Measurements from ENCODE around the gene ERAL1. TPM values are rescaled to one million over a fixed set of nuclear protein-coding genes. Genes with fewer than 3 reads are reported as not detected.

The ERAL1 gene
- total RNA-seq, 1 experiment from 2014 or later: 32.0 TPM

- peaks cover 6% of the 10 kb centered on the region for H3K4me1 ChIP-seq (replicated peaks)
- no peaks in the 10 kb centered on the region for H3K27me3 ChIP-seq (replicated peaks)
- H3K27ac ChIP-seq: no peak overlapping the region
- DNase-seq (ENCODE audit: low read depth in 1 of 2, low spot score in 2 of 2): no peak
- no peak overlapping the region for H3K4me3 ChIP-seq
- peaks cover 52% of the 10 kb centered on the region for H3K36me3 ChIP-seq
- no peaks in the 10 kb centered on the region for H3K9me3 ChIP-seq (replicated peaks)
These were observed 4.1 kb downstream of the ERAL1 start for GRCh38 chr17:28858801-28859355.

DNA sequence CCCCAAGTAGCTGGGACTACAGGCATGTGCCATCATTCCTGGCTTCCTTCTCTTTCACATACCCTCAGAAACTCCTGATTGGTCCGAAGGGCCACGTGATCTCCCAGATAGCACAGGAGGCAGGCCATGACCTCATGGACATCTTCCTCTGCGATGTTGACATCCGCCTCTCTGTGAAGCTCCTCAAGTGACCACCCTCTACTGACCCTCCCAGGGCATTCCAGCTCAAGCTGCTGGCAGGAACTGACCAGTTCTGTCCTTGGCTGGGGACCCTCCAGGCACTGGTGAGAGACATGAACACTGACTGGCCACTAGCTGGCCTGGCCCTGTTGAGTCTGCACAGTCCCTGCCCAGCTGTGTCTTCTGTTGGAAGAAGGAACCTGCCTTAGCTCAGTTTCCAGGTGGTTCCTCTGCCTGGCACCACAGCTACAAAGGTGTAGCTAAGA is 5.6 kb downstream of the ERAL1 start:
- DNase-seq (ENCODE audit: low read depth in 1 of 2, low spot score in 2 of 2): no peak

GRCh38 chr17:28861393-28862203 is 6.8 kb downstream of the ERAL1 start:
- H3K4me3 ChIP-seq: no peak overlapping the region
- DNase-seq (ENCODE audit: low read depth in 1 of 2, low spot score in 2 of 2): no peak

More for the DNA sequence above, 5.6 kb downstream of the ERAL1 start:
- Histone ChIP-seq H3K4me1 (replicated peaks) (peaks cover 4% of the 10 kb centered on the region), H3K27ac (no peak overlapping the region), H3K9me3 (replicated peaks) (no peaks in the 10 kb centered on the region), H3K36me3 (peaks cover 52% of the 10 kb centered on the region), H3K27me3 (replicated peaks) (no peaks in the 10 kb centered on the region), H3K4me3 (no peak overlapping the region)

DNA sequence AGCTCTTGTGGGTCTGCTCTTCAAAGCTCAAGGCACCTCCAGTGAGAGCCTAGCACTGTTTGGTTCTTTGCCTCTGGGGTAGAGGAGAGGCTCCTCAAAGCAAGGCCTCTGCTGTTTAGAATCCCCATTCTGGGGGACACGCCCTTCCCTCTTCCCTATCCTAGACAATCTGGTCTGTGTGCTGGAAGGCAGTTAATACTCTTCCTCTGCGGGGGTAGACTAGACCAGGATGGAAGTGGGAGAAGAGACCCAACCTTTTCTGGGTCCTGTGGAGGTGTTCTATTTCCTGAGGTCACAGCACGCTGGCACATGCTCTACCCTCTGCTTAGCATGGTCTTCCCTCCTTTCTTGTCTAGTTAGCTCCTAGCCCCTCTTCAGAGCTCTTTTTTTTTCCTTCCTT is 7.7 kb downstream of the ERAL1 start:
- no peak for DNase-seq (ENCODE audit: low read depth in 1 of 2, low spot score in 2 of 2)
- no peak overlapping the region for H3K4me3 ChIP-seq
- no peaks in the 10 kb centered on the region for H3K9me3 ChIP-seq (replicated peaks)
- peaks cover 13% of the 10 kb centered on the region for H3K4me1 ChIP-seq (replicated peaks)
- H3K36me3 ChIP-seq: peaks cover 36% of the 10 kb centered on the region
- no peaks in the 10 kb centered on the region for H3K27me3 ChIP-seq (replicated peaks)
- H3K27ac ChIP-seq: no peak overlapping the region

More at GRCh38 chr17:28861393-28862203, 6.8 kb downstream of the ERAL1 start:
- no peaks in the 10 kb centered on the region for H3K9me3 ChIP-seq (replicated peaks)
- H3K36me3 ChIP-seq: peaks cover 45% of the 10 kb centered on the region
- H3K27ac ChIP-seq: no peak overlapping the region
- no peaks in the 10 kb centered on the region for H3K27me3 ChIP-seq (replicated peaks)
- H3K4me1 ChIP-seq (replicated peaks): peaks cover 13% of the 10 kb centered on the region

- Histone ChIP-seq H3K9me3 (replicated peaks) (no peaks in the 10 kb centered on the region), H3K27me3 (replicated peaks) (no peaks in the 10 kb centered on the region), H3K27ac (no peak overlapping the region), H3K4me1 (replicated peaks) (peaks cover 13% of the 10 kb centered on the region), H3K36me3 (peaks cover 22% of the 10 kb centered on the region), H3K4me3 (no peak overlapping the region)
- no peak for DNase-seq (ENCODE audit: low read depth in 1 of 2, low spot score in 2 of 2)
These were observed 9.1 kb downstream of the ERAL1 start for GRCh38 chr17:28863953-28864352.

- H3K4me1 ChIP-seq (replicated peaks): peaks cover 13% of the 10 kb centered on the region
- H3K9me3 ChIP-seq (replicated peaks): no peaks in the 10 kb centered on the region
- peak overlapping the region; percentile 22; the same call in 1 of the 2 replicates for H3K27ac ChIP-seq
- no peak for DNase-seq (ENCODE audit: low read depth in 1 of 2, low spot score in 2 of 2)
- H3K36me3 ChIP-seq: peaks cover 11% of the 10 kb centered on the region
- no peaks in the 10 kb centered on the region for H3K27me3 ChIP-seq (replicated peaks)
- H3K4me3 ChIP-seq: no peak overlapping the region
These were observed 10.4 kb downstream of the ERAL1 start for GRCh38 chr17:28864991-28865849.

GRCh38 chr17:28865946-28866752 is 11.3 kb downstream of the ERAL1 start:
- H3K4me3 ChIP-seq: no peak overlapping the region
- peak overlapping the region; percentile 22; the same call in 1 of the 2 replicates for H3K27ac ChIP-seq
- H3K36me3 ChIP-seq: peaks cover 5% of the 10 kb centered on the region; the same call in 1 of the 2 replicates
- no peaks in the 10 kb centered on the region for H3K27me3 ChIP-seq (replicated peaks)
- peaks cover 13% of the 10 kb centered on the region for H3K4me1 ChIP-seq (replicated peaks)
- DNase-seq (ENCODE audit: low read depth in 1 of 2, low spot score in 2 of 2): peak in 1 of 2 experiments; percentile 51
- no peaks in the 10 kb centered on the region for H3K9me3 ChIP-seq (replicated peaks)

GRCh38 chr17:28867276-28867675 is 12.5 kb downstream of the ERAL1 start:
- no peaks in the 10 kb centered on the region for H3K27me3 ChIP-seq (replicated peaks)
- no peak for DNase-seq (ENCODE audit: low read depth in 1 of 2, low spot score in 2 of 2)
- no peak overlapping the region for H3K4me3 ChIP-seq
- H3K4me1 ChIP-seq (replicated peaks): peaks cover 13% of the 10 kb centered on the region
- no peaks in the 10 kb centered on the region for H3K9me3 ChIP-seq (replicated peaks)
- no peaks in the 10 kb centered on the region; the same call in 1 of the 2 replicates for H3K36me3 ChIP-seq
- no peak overlapping the region for H3K27ac ChIP-seq

DNA sequence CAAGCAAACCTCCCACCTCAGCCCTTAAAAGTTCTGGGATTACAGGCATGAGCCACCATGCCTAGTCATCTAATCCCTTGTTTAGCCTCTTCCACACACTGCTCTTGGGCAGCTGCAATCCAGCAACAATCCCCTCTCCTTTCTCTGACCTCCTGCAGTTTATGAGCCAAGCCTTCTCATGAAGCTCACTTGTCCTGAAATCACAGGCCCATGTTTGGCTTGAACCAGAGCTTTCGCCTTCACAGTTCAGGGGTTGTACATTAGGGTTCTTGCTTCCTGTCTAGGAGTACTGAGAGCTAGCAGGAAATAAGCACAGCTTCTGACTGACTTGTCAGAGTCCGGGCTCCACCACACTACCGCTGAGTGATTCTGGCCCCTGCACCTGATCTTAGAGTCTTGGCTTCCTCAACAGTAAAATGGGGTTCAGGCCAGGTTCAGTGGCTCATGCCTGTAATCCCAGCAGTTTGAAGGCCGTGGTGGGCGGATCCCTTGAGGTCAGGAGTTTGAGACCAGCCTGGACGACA is 16.3 kb downstream of the ERAL1 start:
- Histone ChIP-seq H3K27ac (no peak overlapping the region), H3K4me3 (no peak overlapping the region), H3K36me3 (no peaks in the 10 kb centered on the region), H3K27me3 (replicated peaks) (no peaks in the 10 kb centered on the region), H3K4me1 (replicated peaks) (peaks cover 2% of the 10 kb centered on the region), H3K9me3 (replicated peaks) (no peaks in the 10 kb centered on the region)
- no peak for DNase-seq (ENCODE audit: low read depth in 1 of 2, low spot score in 2 of 2)

- Histone ChIP-seq H3K9me3 (replicated peaks) (no peaks in the 10 kb centered on the region), H3K36me3 (no peaks in the 10 kb centered on the region), H3K27me3 (replicated peaks) (no peaks in the 10 kb centered on the region), H3K27ac (no peak overlapping the region), H3K4me3 (no peak overlapping the region), H3K4me1 (replicated peaks) (0 out of 2 replicates have a peak, but pooled peaks cover 5% of the 10 kb centered on the region)
- no peak for DNase-seq (ENCODE audit: low read depth in 1 of 2, low spot score in 2 of 2)
These were observed 19.0 kb downstream of the ERAL1 start for GRCh38 chr17:28873839-28874238.

- DNase-seq (ENCODE audit: low read depth in 1 of 2, low spot score in 2 of 2): no peak
- H3K9me3 ChIP-seq (replicated peaks): no peaks in the 10 kb centered on the region
- H3K27me3 ChIP-seq (replicated peaks): no peaks in the 10 kb centered on the region
- no peaks in the 10 kb centered on the region for H3K36me3 ChIP-seq
- no peak overlapping the region for H3K4me3 ChIP-seq
- H3K27ac ChIP-seq: no peak overlapping the region
- H3K4me1 ChIP-seq (replicated peaks): 0 out of 2 replicates have a peak, but pooled peaks cover 5% of the 10 kb centered on the region
These were observed 19.9 kb downstream of the ERAL1 start for GRCh38 chr17:28874750-28875149.

- Histone ChIP-seq H3K27ac (no peak overlapping the region), H3K4me1 (replicated peaks) (0 out of 2 replicates have a peak, but pooled peaks cover 5% of the 10 kb centered on the region), H3K9me3 (replicated peaks) (no peaks in the 10 kb centered on the region), H3K27me3 (replicated peaks) (no peaks in the 10 kb centered on the region), H3K4me3 (no peak overlapping the region), H3K36me3 (peaks cover 10% of the 10 kb centered on the region)
- DNase-seq (ENCODE audit: low read depth in 1 of 2, low spot score in 2 of 2): no peak
These were observed 21.2 kb downstream of the ERAL1 start for GRCh38 chr17:28875848-28876550.

All from SJSA1 (cell line).